C4-2B (cell line): Measurements from ENCODE around the gene AHDC1.

Experiments
- CTCF ChIP-seq: fragments of 450-650 bp; conservative IDR thresholded peaks from 2 replicates; pipeline ENCODE4 v1.5.1; 2017; ENCODE audit warnings: mild to moderate bottlenecking
- ZFX ChIP-seq: fragments of 450-650 bp; IDR thresholded peaks from 2 replicates; pipeline ENCODE4 v1.6.1; 2017

DNA sequence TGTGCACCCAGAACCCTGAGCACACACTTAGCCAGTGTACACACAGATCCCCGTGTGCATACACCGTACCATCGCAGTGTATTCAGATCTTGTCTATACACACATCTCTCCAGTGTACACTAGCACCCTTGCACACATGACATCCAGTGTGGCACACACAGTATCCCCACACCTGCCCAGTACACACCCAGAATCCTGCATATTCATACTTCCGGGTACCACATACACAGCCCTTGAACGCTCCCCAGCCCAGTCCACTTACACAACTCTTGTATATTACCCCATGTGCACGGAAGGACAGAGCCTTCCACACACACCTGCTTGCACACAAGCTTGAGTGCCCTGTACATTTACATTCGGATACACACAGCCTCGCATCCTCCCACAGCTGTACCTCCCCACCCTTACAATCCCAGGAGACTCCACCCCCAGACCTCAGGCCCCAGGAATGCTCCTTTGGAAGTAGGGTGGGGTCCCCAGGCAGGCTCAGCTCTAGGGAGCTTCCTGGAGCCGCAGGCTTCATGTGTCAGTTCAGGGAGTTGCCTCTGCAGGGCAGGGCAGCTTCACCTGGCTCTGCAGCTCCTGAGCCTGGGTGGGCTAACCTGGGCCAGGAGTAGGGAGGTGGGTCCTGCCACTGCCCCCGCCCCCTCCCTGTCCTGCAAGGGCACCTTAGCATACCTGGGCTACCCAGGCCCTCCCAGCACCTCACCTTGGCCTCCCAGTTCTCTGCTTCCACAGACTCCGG lies 46.2 kb downstream of the AHDC1 start:
- TF ChIP-seq CTCF = no peak
- no peak for TF ChIP-seq ZFX
